Stimulated activated naive B cell treated with anti-CD40 and anti-IgM and Interleukin-4, amounts not matched to agents 10 μg/mL and 1 μg/mL and 100 μg/mL, for 72 hours (primary cell): Measurements from ENCODE around the gene FGF22.

Experiments used
- ATAC-seq, 2 donors: fragments of 150-1000 bp; cut with Tn5 transposase; replicated peaks; 2 replicates each; pipeline ENCODE4 v1.10.0; 2021; ENCODE audit warnings: moderate library complexity in 1 of 2
- DNase-seq: peaks from one replicate; pipeline ENCODE4 v3.0.0; 2021
- H3K27ac Mint-ChIP-seq: one replicate; pipeline ENCODE4 v1.8.0; 2022; ENCODE audit warnings: mild to moderate bottlenecking, mixed read lengths
- H3K27me3 Mint-ChIP-seq, 2 donors: one replicate each; pipeline ENCODE4 v1.8.0; 2022; ENCODE audit warnings: mixed read lengths in 2 of 2
- H3K36me3 Mint-ChIP-seq, 2 donors: one replicate each; pipeline ENCODE4 v1.8.0; 2022; ENCODE audit warnings: mixed read lengths in 2 of 2, mild to moderate bottlenecking in 1 of 2
- H3K4me1 Mint-ChIP-seq, 2 donors: one replicate each; pipeline ENCODE4 v1.8.0; 2022; ENCODE audit warnings: mixed read lengths in 2 of 2, mild to moderate bottlenecking in 1 of 2
- H3K4me3 Mint-ChIP-seq, 2 donors: one replicate each; pipeline ENCODE4 v1.8.0; 2022; ENCODE audit warnings: mild to moderate bottlenecking in 2 of 2, mixed read lengths in 2 of 2, moderate library complexity in 1 of 2
- H3K9me3 Mint-ChIP-seq, 2 donors: one replicate each; pipeline ENCODE4 v1.8.0; 2022; ENCODE audit warnings: mixed read lengths in 2 of 2, mild to moderate bottlenecking in 1 of 2

FGF22 gene

GRCh38 chr19:676339-677105 is 36.8 kb downstream of the FGF22 start, which contains the start of gene FSTL3:
Gene FSTL3, plus strand, starts transcription at chr19:676392. Its CDS starts 32 bp downstream, at chr19:676424.
- DNase-seq (no peak), ATAC-seq (no peak)
- Mint-ChIP-seq H3K36me3 (peaks cover 1 to 3% of the 10 kb centered on the region in 2 donors), H3K4me1 (peaks cover 15 to 18% of the 10 kb centered on the region in 2 donors), H3K27ac (peak within 1 kb of the TSS; percentile 21), H3K4me3 (peak within 1 kb of the TSS in 1 of 2 donors; percentile 30), H3K9me3 (no peaks in the 10 kb centered on the region), H3K27me3 (peaks cover 13 to 22% of the 10 kb centered on the region in 2 donors)

- DNase-seq (no peak), ATAC-seq (no peak)
- H3K36me3 Mint-ChIP-seq, result peaks cover 1 to 3% of the 10 kb centered on the region in 2 donors
- no peak overlapping the region for H3K4me3 Mint-ChIP-seq
- H3K27ac Mint-ChIP-seq, result no peak overlapping the region
- peaks cover 13 to 22% of the 10 kb centered on the region in 2 donors for H3K27me3 Mint-ChIP-seq
- H3K9me3 Mint-ChIP-seq, result no peaks in the 10 kb centered on the region
- peaks cover 15 to 18% of the 10 kb centered on the region in 2 donors for H3K4me1 Mint-ChIP-seq
Observed at GRCh38 chr19:677201-677600, 37.5 kb downstream of the FGF22 start.

GRCh38 chr19:677601-678436 is 38.1 kb downstream of the FGF22 start:
- Mint-ChIP-seq H3K4me1 (peaks cover 15 to 18% of the 10 kb centered on the region in 2 donors), H3K27me3 (peaks cover 13 to 22% of the 10 kb centered on the region in 2 donors), H3K27ac (no peak overlapping the region), H3K36me3 (peaks cover 1 to 3% of the 10 kb centered on the region in 2 donors), H3K4me3 (no peak overlapping the region), H3K9me3 (no peaks in the 10 kb centered on the region)
- no peak for DNase-seq
- no peak for ATAC-seq

DNA sequence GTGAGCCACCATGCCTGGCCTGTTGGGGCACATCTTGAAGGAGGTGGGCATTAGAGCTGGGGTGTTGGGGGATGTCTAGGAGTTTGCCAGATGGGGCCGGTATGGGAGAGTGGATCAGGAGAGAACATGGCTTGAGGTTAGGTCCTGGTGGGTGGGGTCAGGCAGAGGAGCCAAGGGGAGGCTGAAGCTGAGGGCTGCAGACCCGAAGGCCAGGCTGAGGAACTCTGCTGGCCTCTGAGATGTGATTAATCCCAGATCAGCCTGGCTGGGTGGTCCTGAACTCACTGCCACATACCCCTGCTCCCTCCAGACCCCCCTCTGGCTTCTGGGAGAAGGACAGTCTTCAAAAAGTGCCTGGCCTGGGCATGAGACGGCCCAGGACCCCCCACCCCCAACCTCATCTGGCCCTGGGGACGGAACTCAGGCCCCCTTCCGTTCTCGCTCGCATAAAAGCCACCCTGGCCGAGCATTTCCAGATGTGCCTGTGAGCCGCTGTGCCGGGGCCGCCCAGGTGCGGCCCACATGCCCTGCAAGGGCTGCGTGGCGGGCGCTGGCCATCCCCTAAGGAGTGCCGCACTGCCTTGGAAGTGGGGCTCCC is 39.2 kb downstream of the FGF22 start:
- H3K27me3 Mint-ChIP-seq, result peaks cover 8 to 16% of the 10 kb centered on the region in 2 donors
- H3K27ac Mint-ChIP-seq, result peak overlapping the region; percentile 71
- H3K36me3 Mint-ChIP-seq, result peaks cover under 1 to 1% of the 10 kb centered on the region in 2 donors
- peaks cover 11 to 18% of the 10 kb centered on the region in 2 donors for H3K4me1 Mint-ChIP-seq
- no peaks in the 10 kb centered on the region for H3K9me3 Mint-ChIP-seq
- DNase-seq, result no peak
- no peak for ATAC-seq
- H3K4me3 Mint-ChIP-seq, result peak overlapping the region; percentile 78 to 79

DNA sequence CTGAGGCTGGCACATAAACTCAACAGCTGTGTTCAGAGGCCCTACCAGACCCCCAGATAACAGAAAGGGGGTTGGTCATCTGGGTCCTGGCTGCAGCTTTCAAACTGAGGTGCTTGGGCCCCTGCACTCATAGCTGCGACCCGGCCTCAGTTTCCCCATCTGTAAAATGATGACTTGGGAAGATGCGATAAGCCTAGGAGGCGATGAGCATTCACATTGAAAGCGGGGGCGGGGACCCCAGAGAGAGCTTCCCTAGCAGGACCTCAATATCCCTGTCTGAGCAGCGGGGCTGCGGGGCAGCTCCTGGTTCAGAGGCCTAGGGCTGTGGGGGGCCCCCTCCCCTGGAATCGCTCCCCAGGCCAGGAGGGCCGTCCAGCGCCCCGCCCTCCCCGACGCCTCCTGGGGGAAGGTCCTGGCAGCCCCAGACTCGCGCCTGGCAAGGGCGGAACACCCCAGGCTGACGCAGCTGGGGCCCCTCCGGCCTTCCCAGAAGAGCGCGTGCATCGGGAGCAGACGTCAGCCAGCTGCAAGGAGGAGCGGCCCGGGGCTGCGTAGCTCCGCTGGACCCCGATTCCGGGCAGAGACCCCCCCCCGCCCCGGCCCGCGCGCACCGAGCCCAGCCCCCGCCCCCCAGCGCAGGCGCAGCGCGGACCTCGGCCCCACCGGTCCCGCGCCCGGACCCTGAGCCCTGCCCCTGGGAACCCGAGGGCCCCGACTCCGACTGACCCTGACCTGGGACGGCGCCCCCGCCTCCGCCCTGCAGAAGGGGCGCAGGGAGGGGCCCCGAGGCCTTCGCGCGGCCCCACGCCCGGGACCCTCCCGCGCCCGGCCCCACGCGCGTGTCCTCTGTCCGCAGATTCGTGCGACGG is 40.0 kb downstream of the FGF22 start:
- Mint-ChIP-seq H3K27me3 (peaks cover 6 to 12% of the 10 kb centered on the region in 2 donors), H3K27ac (peak overlapping the region; percentile 67), H3K4me1 (peaks cover 11 to 18% of the 10 kb centered on the region in 2 donors), H3K36me3 (peaks cover 0 to 1% of the 10 kb centered on the region in 2 donors), H3K9me3 (no peaks in the 10 kb centered on the region), H3K4me3 (peak overlapping the region; percentile 78 to 79)
- ATAC-seq, result peak; percentile 4 to 10
- DNase-seq, result no peak

- H3K9me3 Mint-ChIP-seq, result no peaks in the 10 kb centered on the region
- H3K4me3 Mint-ChIP-seq, result peak overlapping the region; percentile 89 to 90
- H3K27ac Mint-ChIP-seq, result peak overlapping the region; percentile 97
- DNase-seq (peak; percentile 95), ATAC-seq (peak; percentile 84 to 85)
- peaks cover 7 to 14% of the 10 kb centered on the region in 2 donors for H3K4me1 Mint-ChIP-seq
- peaks cover under 1 to 5% of the 10 kb centered on the region in 2 donors for H3K27me3 Mint-ChIP-seq
- H3K36me3 Mint-ChIP-seq, result peaks cover 0 to 1% of the 10 kb centered on the region in 2 donors
Observed at GRCh38 chr19:680287-681028, 40.8 kb downstream of the FGF22 start.

GRCh38 chr19:681029-682019 is 41.6 kb downstream of the FGF22 start:
- no peaks in the 10 kb centered on the region for H3K9me3 Mint-ChIP-seq
- no peaks in the 10 kb centered on the region for H3K27me3 Mint-ChIP-seq
- DNase-seq (peak; percentile 40), ATAC-seq (peak in 1 of 2 donors; percentile 60)
- peak overlapping the region; percentile 89 to 90 for H3K4me3 Mint-ChIP-seq
- H3K36me3 Mint-ChIP-seq, result peaks cover 0 to 1% of the 10 kb centered on the region in 2 donors
- H3K27ac Mint-ChIP-seq, result peak overlapping the region; percentile 97
- peaks cover 7 to 10% of the 10 kb centered on the region in 2 donors for H3K4me1 Mint-ChIP-seq

DNA sequence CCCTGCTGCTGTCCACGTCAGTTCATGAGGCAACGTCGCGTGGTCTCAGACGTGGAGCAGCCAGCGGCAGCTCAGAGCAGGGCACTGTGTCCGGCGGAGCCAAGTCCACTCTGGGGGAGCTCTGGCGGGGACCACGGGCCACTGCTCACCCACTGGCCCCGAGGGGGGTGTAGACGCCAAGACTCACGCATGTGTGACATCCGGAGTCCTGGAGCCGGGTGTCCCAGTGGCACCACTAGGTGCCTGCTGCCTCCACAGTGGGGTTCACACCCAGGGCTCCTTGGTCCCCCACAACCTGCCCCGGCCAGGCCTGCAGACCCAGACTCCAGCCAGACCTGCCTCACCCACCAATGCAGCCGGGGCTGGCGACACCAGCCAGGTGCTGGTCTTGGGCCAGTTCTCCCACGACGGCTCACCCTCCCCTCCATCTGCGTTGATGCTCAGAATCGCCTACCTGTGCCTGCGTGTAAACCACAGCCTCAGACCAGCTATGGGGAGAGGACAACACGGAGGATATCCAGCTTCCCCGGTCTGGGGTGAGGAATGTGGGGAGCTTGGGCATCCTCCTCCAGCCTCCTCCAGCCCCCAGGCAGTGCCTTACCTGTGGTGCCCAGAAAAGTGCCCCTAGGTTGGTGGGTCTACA is 43.1 kb downstream of the FGF22 start:
- H3K4me1 Mint-ChIP-seq, result peaks cover 7 to 10% of the 10 kb centered on the region in 2 donors
- H3K27ac Mint-ChIP-seq, result no peak overlapping the region
- H3K9me3 Mint-ChIP-seq, result no peaks in the 10 kb centered on the region
- ATAC-seq (no peak), DNase-seq (no peak)
- peaks cover 0 to 1% of the 10 kb centered on the region in 2 donors for H3K36me3 Mint-ChIP-seq
- no peak overlapping the region for H3K4me3 Mint-ChIP-seq
- H3K27me3 Mint-ChIP-seq, result no peaks in the 10 kb centered on the region

- H3K4me3 Mint-ChIP-seq, result no peak overlapping the region
- no peak overlapping the region for H3K27ac Mint-ChIP-seq
- H3K27me3 Mint-ChIP-seq, result peaks cover 0 to 9% of the 10 kb centered on the region in 2 donors
- H3K4me1 Mint-ChIP-seq, result peaks cover 0 to 2% of the 10 kb centered on the region in 2 donors
- peaks cover 0 to 1% of the 10 kb centered on the region in 2 donors for H3K9me3 Mint-ChIP-seq
- H3K36me3 Mint-ChIP-seq, result no peaks in the 10 kb centered on the region
- ATAC-seq (no peak), DNase-seq (no peak)
Observed at GRCh38 chr19:685454-685931, 45.8 kb downstream of the FGF22 start.

GRCh38 chr19:686589-687297 is 47.1 kb downstream of the FGF22 start:
- Mint-ChIP-seq H3K27me3 (peaks cover 0 to 9% of the 10 kb centered on the region in 2 donors), H3K36me3 (no peaks in the 10 kb centered on the region), H3K27ac (no peak overlapping the region), H3K4me3 (no peak overlapping the region), H3K9me3 (peaks cover 0 to 1% of the 10 kb centered on the region in 2 donors), H3K4me1 (no peaks in the 10 kb centered on the region)
- no peak for DNase-seq
- no peak for ATAC-seq

GRCh38 chr19:687569-688166 is 48.0 kb downstream of the FGF22 start:
- ATAC-seq (no peak), DNase-seq (no peak)
- peaks cover 0 to 9% of the 10 kb centered on the region in 2 donors for H3K27me3 Mint-ChIP-seq
- H3K4me3 Mint-ChIP-seq, result no peak overlapping the region
- peaks cover 0 to 1% of the 10 kb centered on the region in 2 donors for H3K9me3 Mint-ChIP-seq
- H3K4me1 Mint-ChIP-seq, result no peaks in the 10 kb centered on the region
- no peak overlapping the region for H3K27ac Mint-ChIP-seq
- H3K36me3 Mint-ChIP-seq, result no peaks in the 10 kb centered on the region
